GM18867 (cell line): ENCODE results near the gene FKRP.
"Not testable (repeated sequence)": the region's sequence is repeated elsewhere in the genome, so short reads cannot be mapped to it uniquely, and the experiment has no call there.

ENCODE experiments used
- ATAC-seq: cut with Tn5 transposase; IDR thresholded peaks from one replicate; pipeline ENCODE4 v1.9.1; 2021; ENCODE audit warnings: mild to moderate bottlenecking, moderate library complexity; ENCODE audit not compliant: unreplicated experiment

The FKRP gene

DNA sequence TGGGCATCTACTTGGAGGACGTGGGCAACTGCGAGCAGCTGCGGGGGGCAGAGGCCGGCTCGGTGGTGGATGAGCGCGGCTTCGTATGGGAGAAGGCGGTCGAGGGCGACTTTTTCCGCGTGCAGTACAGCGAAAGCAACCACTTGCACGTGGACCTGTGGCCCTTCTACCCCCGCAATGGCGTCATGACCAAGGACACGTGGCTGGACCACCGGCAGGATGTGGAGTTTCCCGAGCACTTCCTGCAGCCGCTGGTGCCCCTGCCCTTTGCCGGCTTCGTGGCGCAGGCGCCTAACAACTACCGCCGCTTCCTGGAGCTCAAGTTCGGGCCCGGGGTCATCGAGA is 10.7 kb downstream of the FKRP start:
- ATAC-seq = no peak

DNA sequence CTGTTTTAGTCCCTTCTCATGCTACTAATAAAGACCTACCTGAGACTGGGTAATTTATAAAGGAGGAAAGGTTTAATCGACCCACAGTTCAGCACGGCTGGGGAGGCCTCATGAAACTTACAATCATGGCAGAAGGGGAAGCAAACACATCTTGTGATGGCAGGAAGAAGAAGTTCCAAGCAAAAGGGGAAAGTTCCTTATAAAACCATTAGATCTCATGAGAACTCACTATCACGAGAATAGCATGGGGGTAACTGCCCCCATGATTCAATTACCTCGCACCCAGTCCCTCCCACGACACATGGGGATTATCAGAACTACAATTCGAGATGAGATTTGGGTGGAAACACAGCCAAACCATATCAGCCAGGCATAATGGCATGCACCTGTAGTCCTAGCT is 13.3 kb downstream of the FKRP start:
- ATAC-seq = no peak

DNA sequence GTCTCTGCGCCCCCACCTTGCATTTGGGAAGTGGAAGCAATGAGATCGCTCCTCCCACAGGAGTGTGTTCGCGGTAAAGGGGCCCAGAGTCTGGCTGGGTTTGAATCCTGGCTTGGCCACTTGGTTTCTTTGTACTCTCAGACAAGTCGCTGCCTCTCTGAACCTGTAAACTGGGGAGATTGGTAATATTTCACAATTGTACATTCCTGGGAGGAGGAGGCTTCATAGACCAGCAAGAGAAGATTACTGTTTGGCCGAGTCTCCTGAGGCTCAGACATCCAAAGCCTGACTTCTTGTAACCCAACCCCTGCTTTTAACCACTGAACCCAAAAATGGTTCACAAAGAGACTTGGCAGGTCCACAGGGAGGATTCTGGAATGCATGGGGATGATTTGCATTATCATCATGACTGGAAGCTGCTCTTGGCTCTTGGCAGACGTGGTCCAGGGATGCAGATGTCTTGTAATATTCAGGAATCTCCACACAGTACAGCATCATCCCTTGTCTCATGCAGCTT is 14.0 kb downstream of the FKRP start:
- ATAC-seq = no peak

DNA sequence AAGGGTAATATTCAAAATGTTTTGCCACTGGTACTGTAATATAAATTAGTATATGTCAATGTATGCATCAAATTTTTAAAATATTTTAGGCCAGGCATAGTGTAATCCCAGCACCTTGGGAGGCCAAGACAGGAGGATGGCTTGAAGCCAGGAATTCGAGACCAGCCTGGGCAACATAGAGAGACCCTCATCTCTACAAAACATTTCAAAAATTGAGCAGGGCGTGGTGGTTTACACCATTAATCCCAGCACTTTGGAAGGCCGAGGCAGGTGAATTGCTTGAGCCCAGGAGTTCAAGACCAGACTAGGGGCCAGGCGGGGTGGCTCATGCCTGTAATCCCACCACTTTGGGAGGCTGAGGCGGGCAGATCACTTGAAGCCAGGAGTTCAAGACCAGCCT is 14.5 kb downstream of the FKRP start:
- no peak for ATAC-seq

DNA sequence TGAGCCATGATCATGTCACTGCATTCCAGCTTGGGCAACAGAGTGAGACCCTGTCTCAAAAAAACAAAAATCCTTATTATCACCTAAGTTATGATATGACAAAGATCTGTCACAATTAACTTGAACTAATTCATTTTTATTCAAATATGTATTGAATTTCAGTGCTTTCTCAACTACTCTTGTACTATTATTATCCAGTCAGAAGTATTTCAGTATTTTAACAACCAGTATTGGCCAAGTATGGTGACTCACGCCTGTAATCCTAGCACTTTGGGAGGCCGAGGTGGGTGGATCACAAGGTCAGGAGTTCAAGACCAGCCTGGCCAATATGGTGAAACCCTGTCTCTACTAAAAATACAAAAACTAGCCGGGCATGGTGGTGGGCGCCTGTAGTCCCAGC is 15.0 kb downstream of the FKRP start:
- not testable (repeated sequence) for ATAC-seq

DNA sequence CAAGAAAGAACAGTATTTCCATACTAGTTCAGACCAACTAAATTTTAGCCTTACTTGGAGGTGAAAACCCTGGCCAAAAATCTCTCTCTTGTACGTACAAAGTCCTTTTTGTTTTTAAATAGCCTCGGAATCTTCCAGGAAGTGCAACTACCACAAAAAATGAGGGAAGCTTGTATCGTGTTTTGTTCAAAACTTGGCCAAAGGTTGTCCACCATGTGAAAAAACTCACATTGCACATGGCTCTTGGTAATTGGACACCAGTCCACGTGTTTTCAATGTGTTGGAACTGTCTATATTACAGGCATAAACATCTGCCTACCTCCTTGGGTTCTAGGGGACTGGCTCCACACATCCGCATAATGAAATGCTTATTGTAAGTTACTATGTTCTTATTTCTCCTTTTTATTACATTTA is 15.6 kb downstream of the FKRP start:
- no peak for ATAC-seq

DNA sequence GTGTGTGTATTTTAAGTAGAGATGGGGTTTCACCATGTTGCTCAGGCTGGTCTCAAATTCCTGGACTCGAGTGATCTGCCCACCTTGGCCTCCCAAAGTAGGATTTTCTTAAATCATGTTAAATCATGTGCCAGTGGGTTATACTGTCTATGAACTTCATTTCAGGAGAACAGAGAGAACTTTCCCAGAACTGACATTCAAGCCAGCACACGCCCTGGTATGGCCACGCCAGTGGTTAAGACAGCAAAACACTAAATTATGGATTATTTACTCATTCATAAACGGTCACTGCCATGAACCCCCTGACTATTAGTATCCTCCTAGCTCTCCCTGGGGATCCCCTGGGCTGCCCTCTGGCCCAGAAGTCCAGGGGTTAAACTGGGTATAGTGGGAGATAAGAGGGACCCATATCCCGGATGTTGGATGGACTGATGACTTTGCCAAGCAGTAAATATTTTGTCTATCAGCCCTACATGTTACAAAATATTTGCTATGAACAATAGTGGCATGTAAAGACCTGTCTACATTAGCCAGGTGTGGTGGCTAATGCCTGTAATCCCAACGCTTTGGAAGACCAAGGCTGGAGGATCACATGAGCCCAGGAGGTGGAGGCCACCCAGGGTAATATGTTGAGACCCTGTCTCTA is 16.5 kb downstream of the FKRP start:
- ATAC-seq = no peak

DNA sequence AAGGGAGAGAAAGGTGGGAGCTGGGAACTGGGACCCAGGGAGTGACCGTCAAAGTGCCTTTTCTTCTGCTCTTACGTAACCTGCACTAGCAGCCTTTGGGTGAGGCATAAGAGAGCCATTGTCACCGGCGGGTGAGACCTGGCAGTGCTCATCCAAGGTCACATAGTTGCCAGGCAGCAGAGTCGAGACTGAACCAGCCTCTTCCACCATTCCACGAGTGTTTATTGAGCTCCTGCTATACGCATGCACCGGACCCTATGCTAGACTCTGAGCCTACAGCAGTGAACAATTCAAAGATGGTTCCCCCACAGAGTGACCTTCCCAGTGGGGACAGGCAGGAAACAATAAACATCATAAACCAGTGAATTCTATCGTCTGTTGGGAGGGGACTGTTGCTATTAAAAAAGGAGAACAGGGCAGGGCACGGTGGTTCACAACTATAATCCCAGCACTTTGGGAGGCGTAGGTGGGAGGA is 19.0 kb downstream of the FKRP start:
- no peak for ATAC-seq

DNA sequence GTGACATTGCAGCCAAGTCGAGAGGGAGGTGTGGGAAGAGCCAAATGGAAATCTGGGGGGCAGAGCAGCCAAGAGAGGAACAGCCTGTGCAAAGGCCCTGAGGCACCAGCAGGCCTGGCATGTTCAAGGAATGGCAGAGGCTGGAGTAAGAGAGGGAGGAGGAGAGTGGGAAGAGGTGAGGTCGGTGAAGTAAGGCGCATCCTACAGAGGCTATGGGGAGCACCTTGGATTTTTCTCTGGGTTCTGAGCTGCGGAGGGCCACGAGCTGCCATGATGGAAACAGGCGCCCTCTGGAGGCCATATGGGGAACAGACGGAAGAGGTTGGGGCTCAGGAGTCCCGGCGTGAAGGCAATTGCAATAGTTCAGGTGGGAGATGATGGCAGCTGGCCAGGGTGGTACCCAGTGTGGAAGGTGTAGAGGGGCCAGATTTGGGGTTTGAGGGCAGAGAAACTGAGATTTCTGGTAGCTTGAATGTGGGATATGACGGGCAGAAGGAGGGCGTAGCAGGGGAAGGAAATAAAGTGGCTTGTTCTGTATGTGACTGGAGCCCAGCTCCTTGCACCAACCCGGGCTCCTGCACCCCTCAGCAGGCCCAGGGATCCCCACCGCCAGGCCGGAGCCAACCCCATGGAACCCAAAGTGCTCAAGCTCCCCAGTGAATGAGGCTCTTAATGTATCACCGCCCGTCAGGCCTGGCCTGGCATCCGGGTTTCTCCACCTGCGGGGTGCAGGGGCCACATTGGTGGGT is 20.9 kb downstream of the FKRP start:
- ATAC-seq = no peak

DNA sequence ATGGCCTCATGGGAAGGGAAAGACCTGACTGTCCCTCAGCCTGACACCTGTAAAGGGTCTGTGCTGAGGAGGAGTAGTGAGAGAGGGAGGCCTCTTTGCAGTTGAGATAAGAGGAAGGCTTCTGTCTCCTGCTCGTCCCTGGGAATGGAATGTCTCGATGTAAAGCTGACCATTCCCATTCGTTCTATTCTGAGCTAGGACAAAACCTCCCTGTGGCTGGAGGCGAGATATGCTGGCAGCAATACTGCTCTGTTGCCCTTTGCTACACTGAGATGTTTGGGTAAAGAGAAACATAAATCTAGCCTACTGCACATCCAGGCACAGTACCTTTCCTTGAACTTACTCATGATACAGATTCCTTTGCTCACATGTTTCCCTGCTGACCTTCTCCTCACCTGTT is 22.9 kb downstream of the FKRP start:
- ATAC-seq = not testable (repeated sequence)

DNA sequence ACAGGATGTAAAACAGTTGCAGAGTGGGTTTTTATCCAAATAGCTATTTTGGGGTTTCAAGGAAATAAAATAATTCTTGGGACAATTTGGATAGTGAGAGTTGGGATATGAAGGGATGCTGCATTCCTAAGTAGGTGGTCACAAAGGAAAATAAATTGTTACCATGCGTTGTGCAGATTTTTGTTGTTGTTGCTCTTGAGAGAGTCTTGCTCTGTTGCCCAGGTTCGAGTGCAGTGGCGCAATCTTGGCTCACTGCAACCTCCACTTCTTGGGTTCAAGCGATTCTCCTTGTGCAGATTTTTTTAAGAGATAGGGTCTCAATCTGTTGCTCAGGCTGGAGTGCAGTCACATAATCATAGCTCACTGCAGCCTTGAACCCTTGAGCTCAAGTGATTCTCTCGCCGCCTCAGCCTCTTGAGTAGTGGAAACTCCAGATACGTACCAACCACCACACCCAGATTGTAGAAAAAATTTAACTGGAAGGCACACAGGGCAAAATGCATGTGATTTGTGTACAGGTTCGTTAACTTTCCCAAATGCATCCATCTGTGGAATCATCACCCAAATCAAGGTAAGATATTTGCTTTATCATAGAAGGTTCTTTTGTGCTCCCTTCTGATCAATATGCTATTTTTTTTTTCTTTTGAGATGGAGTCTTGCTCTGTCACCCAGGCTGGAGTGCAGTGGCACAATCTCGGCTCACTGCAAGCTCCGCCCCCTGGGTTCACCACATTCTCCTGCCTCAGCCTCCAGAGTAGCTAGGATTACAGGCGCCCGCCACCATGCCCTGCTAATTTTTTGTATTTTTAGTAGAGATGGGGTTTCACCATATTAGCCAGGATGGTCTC is 26.5 kb downstream of the FKRP start:
- ATAC-seq = no peak

DNA sequence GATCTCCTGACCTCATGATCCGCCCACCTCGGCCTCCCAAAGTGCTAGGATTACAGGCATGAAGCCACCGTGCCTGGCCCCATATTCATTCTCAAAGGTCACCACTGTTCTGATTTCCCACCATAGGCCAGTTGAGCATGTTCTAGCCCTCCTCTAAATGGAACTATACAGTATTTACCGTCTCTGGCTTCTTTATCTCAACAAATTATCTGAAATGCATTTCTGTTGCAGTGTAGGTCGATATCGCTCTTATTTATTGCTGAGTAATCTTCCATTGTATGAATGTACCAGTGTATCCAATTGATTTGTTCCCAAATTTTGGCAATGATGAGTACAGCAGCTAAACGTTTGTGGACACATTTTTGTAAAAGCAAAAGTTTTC is 27.2 kb downstream of the FKRP start:
- no peak for ATAC-seq

DNA sequence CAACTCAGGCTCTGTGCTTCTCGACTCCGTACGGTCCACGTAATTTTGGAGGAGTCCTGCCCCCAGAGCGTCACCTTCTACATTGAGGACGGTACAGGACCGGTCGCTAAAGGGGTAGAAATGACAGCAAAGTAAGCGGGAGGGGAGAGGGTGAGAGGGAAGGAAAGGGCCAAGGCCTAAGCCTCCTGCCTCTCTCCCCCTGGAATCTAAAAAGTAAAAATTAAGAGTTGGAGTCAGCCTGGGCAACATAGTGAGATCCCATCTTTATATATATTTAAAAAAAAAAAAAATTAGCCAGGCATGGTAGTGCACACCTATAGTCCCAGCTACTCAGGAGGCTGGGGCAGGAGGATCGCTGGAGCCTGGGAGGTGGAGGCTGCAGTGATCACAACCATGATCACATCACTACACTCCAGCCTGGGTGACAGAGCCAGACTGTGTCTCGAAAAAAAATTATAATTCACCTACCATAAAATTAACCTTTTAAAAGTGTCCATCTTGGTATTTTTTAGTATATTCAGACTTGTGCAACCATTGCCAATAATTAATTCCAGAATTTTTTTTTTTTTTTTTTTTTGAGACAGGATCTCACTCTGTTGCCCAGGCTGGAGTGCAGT is 29.9 kb downstream of the FKRP start:
- no peak for ATAC-seq

DNA sequence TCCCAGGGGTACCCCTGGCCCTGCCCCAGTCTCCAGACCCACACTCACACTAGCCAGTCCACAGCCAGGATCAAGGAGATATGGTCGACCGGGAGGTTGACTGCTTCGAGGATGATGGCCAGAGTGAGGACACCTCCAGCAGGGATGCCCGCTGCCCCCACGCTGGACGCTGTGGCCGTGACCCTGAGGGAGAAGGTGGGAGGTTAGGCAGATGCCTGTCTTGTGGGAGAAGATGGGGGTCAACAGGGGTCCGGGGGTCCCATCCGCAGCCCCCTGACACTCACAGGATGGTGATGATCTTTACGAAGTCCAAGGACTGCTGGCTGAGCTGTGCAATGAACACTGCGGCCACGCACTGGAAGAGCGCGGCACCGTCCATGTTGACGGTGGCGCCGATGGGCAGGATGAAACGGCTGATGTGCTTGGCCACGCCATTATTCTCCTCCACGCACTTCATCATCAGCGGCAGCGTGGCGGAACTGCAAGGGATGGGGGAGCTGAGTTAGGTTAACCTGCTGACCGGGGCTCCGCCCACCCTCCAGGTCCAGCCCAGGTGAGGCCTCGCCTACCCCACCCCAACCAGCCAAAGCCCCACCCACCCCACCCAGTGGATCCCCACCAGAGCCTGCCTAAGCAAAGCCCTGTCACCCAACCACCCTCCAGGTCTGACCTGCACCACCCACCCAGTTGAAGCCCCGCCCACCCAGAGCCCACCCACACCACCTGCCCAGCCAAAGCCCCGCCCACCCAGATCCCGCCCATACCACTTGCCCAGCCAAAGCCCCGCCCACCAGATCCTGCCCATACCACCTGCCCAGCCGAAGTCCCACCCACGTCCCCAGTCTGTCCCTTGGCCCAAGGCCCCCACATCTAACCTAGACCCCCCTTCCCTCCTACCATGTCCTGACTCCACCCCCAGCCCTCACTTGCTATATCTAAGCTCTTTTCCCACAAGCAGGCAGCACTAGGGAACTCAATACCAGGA is 31.4 kb downstream of the FKRP start:
- no peak for ATAC-seq

DNA sequence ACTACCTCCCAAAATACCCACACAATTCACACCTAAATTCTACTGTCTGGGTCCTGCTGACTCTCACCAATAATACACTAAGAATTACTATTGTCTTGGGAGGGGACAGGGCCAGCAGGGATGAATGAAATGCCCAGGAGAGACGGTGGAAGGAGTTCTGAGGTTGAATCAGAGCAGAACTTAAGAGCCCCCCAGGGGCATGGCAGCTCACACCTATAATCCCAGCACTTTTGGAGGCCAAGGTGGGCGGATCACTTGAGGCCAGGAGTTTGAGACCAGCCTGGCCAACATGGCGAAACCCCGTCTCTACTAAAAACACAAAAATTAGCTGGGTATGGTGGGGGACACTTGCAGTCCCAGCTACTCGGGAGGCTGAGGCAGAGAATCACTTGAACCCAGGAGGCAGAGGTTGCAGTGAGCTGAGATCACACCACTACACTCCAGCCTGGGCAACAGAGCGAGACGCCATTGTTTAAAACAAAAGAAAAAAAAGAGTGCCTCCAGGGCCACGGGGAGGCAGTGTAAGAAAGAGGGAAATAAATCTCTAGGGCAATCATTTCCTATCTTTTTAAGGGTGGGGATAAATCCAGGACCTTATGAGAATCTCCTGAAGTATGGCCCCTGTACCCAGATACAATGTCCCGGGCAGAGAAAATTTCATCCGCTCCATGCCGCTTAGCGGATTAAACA is 32.2 kb downstream of the FKRP start:
- not testable (repeated sequence) for ATAC-seq

DNA sequence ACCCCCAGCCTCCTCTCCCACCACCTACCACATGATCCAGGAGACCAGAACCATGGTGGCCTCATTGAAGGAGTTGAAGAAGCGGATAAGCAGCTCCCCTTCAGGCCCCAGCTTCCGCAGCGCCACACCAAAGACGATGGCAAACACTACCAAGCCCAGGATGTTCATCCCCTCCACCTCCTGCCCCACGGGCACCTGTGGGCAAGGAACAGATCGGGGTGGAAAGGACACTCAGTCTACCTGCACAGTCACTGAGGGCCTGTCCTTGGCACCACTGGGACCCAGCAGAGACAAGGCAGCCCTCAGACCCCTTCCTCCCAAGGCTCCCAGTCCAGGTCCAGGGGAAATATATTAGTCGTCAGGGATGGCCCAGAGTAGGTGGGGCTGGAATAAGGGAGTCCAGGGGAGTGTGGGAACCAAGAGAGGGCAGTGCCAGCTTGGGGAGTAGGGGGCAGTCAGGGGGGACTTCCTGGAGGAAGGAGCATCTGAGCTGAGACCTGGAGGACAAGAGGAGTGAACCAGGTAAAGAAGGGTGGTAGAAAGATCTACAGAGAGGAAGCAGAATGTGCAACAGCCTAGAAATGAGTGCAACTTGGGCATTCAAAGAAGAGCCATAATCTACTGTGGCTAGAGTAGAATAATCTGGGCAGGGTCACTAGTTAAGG is 36.6 kb downstream of the FKRP start:
- no peak for ATAC-seq

DNA sequence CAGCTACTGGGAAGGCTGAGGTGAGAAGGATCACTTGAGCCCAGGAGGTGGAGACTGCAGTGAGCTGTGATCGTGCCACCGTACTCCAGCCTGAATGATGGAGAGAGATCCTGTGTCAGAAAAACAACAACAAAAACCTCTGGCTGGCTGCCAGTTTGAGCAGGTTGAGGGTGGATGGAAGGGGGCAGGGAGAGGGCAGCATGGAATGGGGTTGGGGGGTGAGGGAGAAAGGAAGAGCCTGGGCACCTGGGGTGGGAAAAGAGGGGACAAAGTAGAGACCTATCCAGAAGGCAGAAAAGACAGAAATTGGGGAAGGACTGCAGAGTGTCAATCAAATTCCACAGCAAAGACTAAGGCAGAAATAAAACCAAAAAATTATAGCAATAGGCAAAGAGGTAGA is 37.8 kb downstream of the FKRP start:
- ATAC-seq = no peak

DNA sequence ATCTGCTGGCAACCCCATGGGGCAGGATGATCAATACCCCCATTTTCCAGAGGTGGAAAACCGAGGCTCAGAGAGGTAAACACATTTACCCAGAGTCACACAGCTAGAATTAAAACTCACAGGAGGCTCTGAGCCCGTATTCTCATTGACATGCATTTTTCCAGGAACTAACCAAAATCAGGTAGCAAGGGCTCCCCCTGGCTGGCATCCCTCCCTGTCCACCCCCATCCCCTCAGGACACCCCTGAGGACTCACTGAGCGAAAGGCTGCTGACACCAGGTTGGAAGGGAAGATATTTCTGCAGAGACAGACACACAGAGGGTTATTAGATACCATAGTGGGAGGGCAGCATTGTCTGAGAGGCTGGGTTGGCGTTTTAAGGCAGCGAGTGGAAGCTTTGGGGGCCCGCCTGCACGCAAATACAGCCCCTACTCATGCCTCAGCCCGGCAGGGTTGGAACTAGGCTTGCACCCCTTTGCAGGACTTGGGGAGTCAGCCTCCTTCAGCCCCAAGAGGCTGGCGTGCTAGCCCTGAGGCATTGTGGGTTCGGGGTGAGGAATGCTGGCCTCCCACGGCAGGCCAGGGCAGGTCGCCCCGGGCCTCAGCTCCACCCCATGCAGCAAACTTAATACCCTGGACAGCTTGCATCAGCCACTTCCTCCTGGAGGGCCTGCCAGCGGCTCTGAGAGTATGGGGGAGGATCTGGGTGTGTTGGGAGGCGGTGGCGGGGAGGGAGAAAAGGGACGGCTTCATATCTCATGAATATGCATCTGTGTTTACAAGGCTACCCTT is 38.6 kb downstream of the FKRP start:
- ATAC-seq = peak; percentile 32
